NT2/D1 (cell line): Measurements from ENCODE around the gene ASMT.

Experiments
- YY1 ChIP-seq: IDR thresholded peaks from 2 replicates; pipeline ENCODE4 v1.6.1; 2011; ENCODE audit not compliant: insufficient read length, insufficient read depth
- ZNF274 ChIP-seq: IDR thresholded peaks from 2 replicates; pipeline ENCODE4 v1.6.1; 2011; ENCODE audit warnings: mild to moderate bottlenecking, low read depth, low read length

DNA sequence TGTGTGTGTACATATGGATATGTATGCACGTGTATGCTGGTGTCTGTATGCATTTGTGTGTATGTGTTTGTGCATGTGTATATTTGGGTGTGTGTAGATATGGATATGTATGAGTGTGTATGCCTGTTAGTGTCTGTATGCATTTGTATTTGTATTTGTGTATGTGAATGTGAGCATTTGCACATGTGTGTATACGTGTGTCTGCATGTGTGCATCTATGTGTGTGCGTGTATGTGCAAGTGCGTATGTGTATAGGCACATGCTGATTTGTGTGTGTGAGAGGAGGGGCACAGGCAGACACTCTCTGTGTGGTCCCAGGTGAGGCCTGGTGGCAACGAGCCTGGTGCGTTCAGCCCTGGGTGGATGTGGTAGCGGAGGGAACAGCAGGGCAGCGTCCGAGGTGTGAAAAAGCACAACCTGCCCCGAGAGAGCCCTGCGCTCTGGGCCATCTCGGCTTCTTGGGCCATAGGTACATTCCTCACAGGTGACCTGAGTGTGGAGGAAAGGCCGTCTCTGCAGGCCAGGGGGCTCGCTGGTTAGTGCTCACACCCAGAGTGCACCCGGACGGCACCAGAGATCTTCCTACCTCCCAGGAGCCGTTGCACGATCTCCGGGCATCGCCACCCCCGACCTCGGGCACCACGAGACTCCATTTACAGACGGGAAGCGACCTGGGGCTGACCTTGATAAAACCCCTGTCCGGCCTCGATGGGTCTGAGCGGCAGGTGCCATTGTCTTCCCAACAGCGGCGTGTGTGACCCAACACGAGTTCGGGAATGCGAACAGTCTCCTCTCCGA is 45.0 kb downstream of the ASMT start:
- TF ChIP-seq ZNF274, result no peak
- TF ChIP-seq YY1, result no peak
